H1 (cell line): Measurements from ENCODE around the gene SGCE. TPM values are rescaled to one million over a fixed set of nuclear protein-coding genes. Genes with fewer than 3 reads are reported as not detected.

Experiments used
- CTCF ChIA-PET: fragments of 300-600 bp; sonication (Branson Sonifier 250); formaldehyde crosslinking; loops from one replicate; lab custom pipeline; 2021; ENCODE audit not compliant: partially characterized antibody; lab: Charles Lee
- POLR2A ChIA-PET: fragments of 300-600 bp; sonication (Branson Sonifier 250); formaldehyde crosslinking; loops from one replicate; lab custom pipeline; 2021; ENCODE audit warnings: inconsistent platforms; ENCODE audit not compliant: partially characterized antibody; lab: Charles Lee
- DNase-seq, 2 experiments: peaks; one replicate each; pipeline versions ENCODE4 v3.0.0 to v3.0.0-alpha.2; 2010 to 2022; ENCODE audit warnings: low spot score in 2 of 2, low read depth in 1 of 2, mixed read lengths in 1 of 2
- FAIRE-seq: peaks from 2 replicates; lab custom pipeline; 2011; peaks lifted over from hg19 to GRCh38; lab: Jason Lieb, UNC
- H2AFZ ChIP-seq: 2 replicates; pipeline ENCODE4 v1.8.1; 2012; ENCODE audit warnings: low read length, inconsistent platforms
- H2AK5ac ChIP-seq: 2 replicates; pipeline ENCODE4 v1.6.1; 2013; ENCODE audit warnings: low read depth, low read length
- H2BK120ac ChIP-seq: replicated peaks from 2 replicates; pipeline ENCODE3; 2013; ENCODE audit warnings: low read depth, low read length, inconsistent platforms
- H2BK12ac ChIP-seq: 2 replicates; pipeline ENCODE4 v1.6.1; 2013; ENCODE audit warnings: low read depth, low read length
- H2BK15ac ChIP-seq: 2 replicates; pipeline ENCODE4 v1.6.1; 2013; ENCODE audit warnings: low read length
- H2BK20ac ChIP-seq: 2 replicates; pipeline ENCODE4 v1.6.1; 2013; ENCODE audit warnings: low read length
- H2BK5ac ChIP-seq: 2 replicates; pipeline ENCODE4 v1.6.1; 2013; ENCODE audit warnings: low read depth, low read length
- H3K14ac ChIP-seq: 2 replicates; pipeline ENCODE4 v1.6.1; 2013; ENCODE audit warnings: inconsistent platforms; ENCODE audit not compliant: insufficient read length
- H3K18ac ChIP-seq: 2 replicates; pipeline ENCODE4 v1.6.1; 2013; ENCODE audit warnings: low read length; ENCODE audit errors: extremely low read depth
- H3K23ac ChIP-seq: 2 replicates; pipeline ENCODE4 v1.6.1; 2013; ENCODE audit warnings: inconsistent platforms; ENCODE audit not compliant: insufficient read length
- H3K23me2 ChIP-seq: 2 replicates; pipeline ENCODE4 v1.6.1; 2013; ENCODE audit warnings: low read depth, low read length
- H3K27ac ChIP-seq: 2 replicates; pipeline ENCODE4 v1.6.1; 2011; ENCODE audit warnings: low read depth, low read length, inconsistent platforms
- H3K27me3 ChIP-seq, 4 experiments: replicated peaks in 1 of 4; 1 replicate in 1 of 4; 2 replicates in 3 of 4; pipeline versions ENCODE4 v1.6.1 to v1.8.1; 2011 to 2013; ENCODE audit warnings: low read length in 3 of 4, mild to moderate bottlenecking in 3 of 4, inconsistent platforms in 2 of 4, mixed read lengths in 2 of 4, moderate library complexity in 1 of 4; ENCODE audit not compliant: control insufficient read depth in 3 of 4, insufficient read depth in 3 of 4; ENCODE audit errors: extremely low read depth in 1 of 4
- H3K36me3 ChIP-seq, 4 experiments: 2 replicates each; pipeline versions ENCODE4 v1.6.1 to v1.8.1; 2011 to 2013; ENCODE audit warnings: mild to moderate bottlenecking in 4 of 4, low read length in 3 of 4, moderate library complexity in 2 of 4, control low read depth in 1 of 4, inconsistent platforms in 1 of 4; ENCODE audit not compliant: insufficient read depth in 4 of 4, control insufficient read depth in 2 of 4
- H3K4ac ChIP-seq: replicated peaks from 2 replicates; pipeline ENCODE3; 2013; ENCODE audit warnings: low read length, low read depth, mixed read lengths, inconsistent platforms; ENCODE audit not compliant: insufficient read length
- H3K4me1 ChIP-seq, 4 experiments: replicated peaks in 1 of 4; 1 replicate in 1 of 4; 2 replicates in 3 of 4; pipeline versions ENCODE4 v1.6.1 to v1.8.1; 2011 to 2013; ENCODE audit warnings: low read length in 3 of 4, inconsistent platforms in 2 of 4, mixed read lengths in 1 of 4; ENCODE audit not compliant: insufficient read depth in 4 of 4, control insufficient read depth in 3 of 4
- H3K4me2 ChIP-seq, 2 experiments: 2 replicates each; pipeline versions ENCODE4 v1.6.1 to v1.8.1; 2011 to 2013; ENCODE audit warnings: low read depth in 2 of 2, low read length in 2 of 2, control low read depth in 1 of 2, inconsistent platforms in 1 of 2, mild to moderate bottlenecking in 1 of 2; ENCODE audit not compliant: insufficient read depth in 1 of 2
- H3K4me3 ChIP-seq, 4 experiments: fragments of 200-600, 300-600 bp in 1 of 4; sonication (generic), shearing (Covaris generic), sonication (Bioruptor Twin) in 1 of 4; 2 replicates each; pipeline versions ENCODE4 v1.5.1 to v1.8.1; 2011 to 2016; ENCODE audit warnings: low read length in 4 of 4, low read depth in 3 of 4, control low read depth in 2 of 4, inconsistent platforms in 2 of 4, mild to moderate bottlenecking in 2 of 4, mixed read lengths in 1 of 4, moderate library complexity in 1 of 4; ENCODE audit not compliant: insufficient read depth in 2 of 4; ENCODE audit errors: extremely low read depth in 1 of 4
- H3K56ac ChIP-seq: replicated peaks from 2 replicates; pipeline ENCODE3; 2013; ENCODE audit warnings: low read depth, mild to moderate bottlenecking, mixed read lengths, low read length, inconsistent platforms; ENCODE audit not compliant: insufficient read length
- H3K79me1 ChIP-seq: 2 replicates; pipeline ENCODE4 v1.6.1; 2013; ENCODE audit warnings: low read depth, low read length, control low read depth
- H3K79me2 ChIP-seq, 2 experiments: 2 replicates each; pipeline versions ENCODE4 v1.6.1 to v1.8.1; 2012 to 2013; ENCODE audit warnings: low read length in 2 of 2, mild to moderate bottlenecking in 2 of 2, inconsistent platforms in 1 of 2; ENCODE audit not compliant: insufficient read depth in 2 of 2, control insufficient read depth in 1 of 2
- H3K9ac ChIP-seq, 4 experiments: replicated peaks in 1 of 4; 1 replicate in 1 of 4; 2 replicates in 3 of 4; pipeline versions ENCODE4 v1.6.1 to v1.8.1; 2011 to 2013; ENCODE audit warnings: low read depth in 3 of 4, low read length in 3 of 4, control low read depth in 2 of 4, mild to moderate bottlenecking in 2 of 4, moderate library complexity in 2 of 4, inconsistent platforms in 1 of 4; ENCODE audit errors: extremely low read depth in 1 of 4
- H3K9me3 ChIP-seq, 2 experiments: 2 replicates each; pipeline versions ENCODE4 v1.6.1 to v1.8.1; 2012 to 2013; ENCODE audit warnings: mild to moderate bottlenecking in 2 of 2, moderate library complexity in 2 of 2, control low read depth in 1 of 2, inconsistent platforms in 1 of 2, low read depth in 1 of 2, low read length in 1 of 2, mixed read lengths in 1 of 2; ENCODE audit not compliant: insufficient read depth in 2 of 2
- H4K20me1 ChIP-seq, 2 experiments: replicated peaks in 1 of 2; 2 replicates each; pipeline versions ENCODE3 to v1.8.1; 2011 to 2013; ENCODE audit warnings: inconsistent platforms in 2 of 2, low read length in 2 of 2, mild to moderate bottlenecking in 1 of 2; ENCODE audit not compliant: insufficient read depth in 2 of 2, control insufficient read depth in 1 of 2
- H4K5ac ChIP-seq: 2 replicates; pipeline ENCODE4 v1.6.1; 2013; ENCODE audit warnings: low read length, low read depth, mixed read lengths, inconsistent platforms; ENCODE audit not compliant: insufficient read length
- H4K8ac ChIP-seq: 2 replicates; pipeline ENCODE4 v1.8.0; 2013; ENCODE audit warnings: mild to moderate bottlenecking, moderate library complexity, low read length, inconsistent platforms; ENCODE audit not compliant: insufficient read depth; ENCODE audit errors: extremely low read depth
- H4K91ac ChIP-seq: replicated peaks from 2 replicates; pipeline ENCODE3; 2013; ENCODE audit warnings: low read length, mixed read lengths, inconsistent platforms; ENCODE audit not compliant: insufficient read length
- EGR1 ChIP-seq: IDR thresholded peaks from 2 replicates; pipeline ENCODE4 v1.6.1; 2011; ENCODE audit warnings: low read depth, low read length, borderline replicate concordance
- GTF2F1 ChIP-seq: IDR thresholded peaks from 2 replicates; pipeline ENCODE4 v1.6.1; 2012; ENCODE audit warnings: low read depth, low read length, improper control_type of control experiment, borderline replicate concordance
- POLR2A ChIP-seq, 2 experiments: IDR thresholded peaks; 1 replicate in 1 of 2; 2 replicates in 1 of 2; pipeline ENCODE4 v1.6.1; 2011; ENCODE audit warnings: low read depth in 2 of 2, low read length in 2 of 2, mild to moderate bottlenecking in 2 of 2; ENCODE audit errors: control extremely low read depth in 1 of 2
- WGBS, 2 experiments: shearing (Covaris generic) in 1 of 2; methylation state at CpG; one replicate each; pipeline versions ENCODE4 v1.1.6 to v1.1.7; 2013 to 2015; ENCODE audit warnings: low lambda C conversion rate in 2 of 2, mixed read lengths in 2 of 2, inconsistent platforms in 1 of 2, low coverage in 1 of 2, missing lambda C conversion rate in 1 of 2; ENCODE audit not compliant: insufficient replicate concordance in 2 of 2, insufficient coverage in 1 of 2, insufficient read length in 1 of 2; ENCODE audit errors: extremely low coverage in 1 of 2, missing lambda C conversion rate in 1 of 2; 5-methylcytosine and 5-hydroxymethylcytosine counted together
- polyA plus RNA-seq, 7 experiments: library from polyadenylated mRNA; depleted of rRNA in 3 of 7; stranded (reverse) in 5 of 7; unstranded in 2 of 7; fragments of >200 nt in 5 of 7; fragments of 200-250 nt in 2 of 7; gene quantifications; 1 replicate in 5 of 7; 2 replicates in 1 of 7; 4 replicates in 1 of 7; pipeline versions ENCODE4 v1.2.1 to v1.2.3, GENCODE V29; 2011 to 2013; ENCODE audit warnings: missing spikeins in 2 of 7, mixed read lengths in 2 of 7
- total RNA-seq: library from RNA; stranded (reverse); fragmentation: NEBNext Ultra II Directional; extraction: Animal tissue kit (Norgen Biotek cat#: 25700); gene quantifications from 2 replicates; pipeline ENCODE4 v1.2.1, GENCODE V29; 2021

SGCE gene
- total and polyA plus RNA-seq, 2 of the 8 experiments (the other 6 are each of a cell fraction or from before 2014, with no cell fraction given), result 12.8 to 25.0 TPM

DNA sequence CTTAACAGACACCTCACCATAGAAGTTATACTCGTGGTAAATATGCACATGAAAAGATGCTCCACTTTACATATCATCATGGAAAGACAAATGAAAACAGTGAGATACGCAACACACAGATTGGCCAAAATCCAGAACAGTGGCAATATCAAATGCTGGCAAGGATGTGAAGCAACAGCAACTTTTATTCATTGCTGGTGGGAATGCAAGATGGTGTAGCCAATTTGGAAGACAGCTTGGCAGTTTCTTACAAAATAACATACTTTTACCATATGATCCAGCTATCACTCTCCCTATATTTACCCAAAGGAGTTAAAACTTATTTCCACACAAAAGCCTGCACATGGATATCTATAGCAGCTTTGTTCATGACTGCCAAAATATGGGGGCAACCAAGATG, 46.4 kb downstream of the SGCE start:
- Histone ChIP-seq H3K4me3 (no peak overlapping the region), H3K23ac (no peak overlapping the region), H3K36me3 (0 out of 8 replicates have a peak, but pooled peaks cover 0 to 2% (median 0%) of the 10 kb centered on the region in 4 experiments), H4K20me1 (no peaks in the 10 kb centered on the region), H3K79me1 (no peaks in the 10 kb centered on the region), H2BK12ac (no peak overlapping the region), H3K79me2 (no peaks in the 10 kb centered on the region), H2AK5ac (no peak overlapping the region), H2BK20ac (no peak overlapping the region), H3K14ac (no peak overlapping the region), H2BK120ac (no peak overlapping the region), H3K9ac (no peak overlapping the region), H3K4ac (no peak overlapping the region), H4K8ac (no peak overlapping the region), H3K56ac (no peak overlapping the region), H2AFZ (no peak overlapping the region), H4K91ac (no peak overlapping the region), H3K27me3 (no peaks in the 10 kb centered on the region), H2BK15ac (no peak overlapping the region), H4K5ac (no peak overlapping the region), H2BK5ac (no peak overlapping the region), H3K4me1 (no peaks in the 10 kb centered on the region), H3K27ac (no peak overlapping the region), H3K23me2 (no peaks in the 10 kb centered on the region), H3K18ac (no peak overlapping the region), H3K4me2 (no peak overlapping the region), H3K9me3 (no peaks in the 10 kb centered on the region)
- ChIA-PET POLR2A (no interaction called here), CTCF (no interaction called here)
- no peak for DNase-seq
- WGBS, 2 experiments, result 87% methylated on average over 2 of the region's 2 CpGs; no CpG with 5 or more reads in 1 of the 2 experiments
- no peak for FAIRE-seq
- TF ChIP-seq EGR1 (no peak), POLR2A (IDR thresholded peaks at IDR 0.05; ENCODE audit: control extremely low read depth in 1 of 2, low read depth in 2 of 2, low read length in 2 of 2) (no peak), GTF2F1 (no peak)
